GM12878 (cell line): ENCODE data around the gene PODN. TPM values are rescaled to one million over a fixed set of nuclear protein-coding genes. Genes with fewer than 3 reads are reported as not detected.

Experiments
- ATAC-seq: fragments of 200-7000 bp; cut with Tn5 transposase; 3 replicates; pipeline ENCODE4 v1.9.1; 2020; ENCODE audit warnings: mild to moderate bottlenecking, moderate library complexity
- BruUV-seq: library from RNA; stranded (reverse); fragments of 400-500 nt; replicated peaks from 2 replicates; lab custom pipeline; 2021; lab: Mats Ljungman, UMichigan
- CTCF ChIA-PET: fragments of 300-600 bp; sonication (Branson Sonifier 250); formaldehyde crosslinking; extraction: SDS; loops from one replicate; lab custom pipeline; 2021; ENCODE audit warnings: inconsistent platforms; lab: Yijun Ruan, JAX
- POLR2A ChIA-PET: fragments of 350-600 bp; formaldehyde crosslinking; extraction: SDS; loops from one replicate; lab custom pipeline; 2021; ENCODE audit warnings: inconsistent platforms; lab: Charles Lee
- RAD21 ChIA-PET: fragments of 300-600 bp; sonication (Branson Sonifier 250); formaldehyde crosslinking; loops from one replicate; lab custom pipeline; 2023; ENCODE audit warnings: antibody characterized with exemption; ENCODE audit not compliant: unreplicated experiment; lab: Charles Lee
- SMC1A ChIA-PET: fragments of 300-600 bp; sonication (Branson Sonifier 250); formaldehyde crosslinking; loops from one replicate; lab custom pipeline; 2023; ENCODE audit not compliant: unreplicated experiment, uncharacterized antibody; lab: Charles Lee
- DNase-seq: peaks from one replicate; pipeline ENCODE4 v3.0.0-alpha.2; 2011; ENCODE audit warnings: low read depth, low spot score
- FAIRE-seq: peaks from 3 replicates; lab custom pipeline; 2011; peaks lifted over from hg19 to GRCh38; lab: Jason Lieb, UNC
- H2AFZ ChIP-seq: 2 replicates; pipeline ENCODE4 v1.6.0; 2011; ENCODE audit warnings: low read depth, low read length, control low read depth; ENCODE audit not compliant: control insufficient read depth
- H3K27ac ChIP-seq: 2 replicates; pipeline ENCODE4 v1.5.1; 2011; ENCODE audit warnings: control low read depth; ENCODE audit not compliant: control insufficient read depth, insufficient read depth
- H3K27me3 ChIP-seq, 2 experiments: replicated peaks in 1 of 2; 2 replicates each; pipeline versions ENCODE4 v1.6.0 to v1.6.1; 2011; ENCODE audit warnings: low read length in 1 of 2; ENCODE audit not compliant: control insufficient read depth in 2 of 2, insufficient read depth in 2 of 2
- H3K36me3 ChIP-seq, 2 experiments: 2 replicates each; pipeline ENCODE4 v1.5.1; 2011; ENCODE audit warnings: low read length in 1 of 2; ENCODE audit not compliant: control insufficient read depth in 2 of 2, insufficient read depth in 2 of 2
- H3K4me1 ChIP-seq: 2 replicates; pipeline ENCODE4 v1.6.1; 2011; ENCODE audit warnings: mild to moderate bottlenecking, low read length, moderate library complexity, mixed read lengths; ENCODE audit not compliant: control insufficient read depth, insufficient read depth
- H3K4me2 ChIP-seq: 2 replicates; pipeline ENCODE4 v1.6.0; 2011; ENCODE audit warnings: control low read depth; ENCODE audit not compliant: control insufficient read depth, insufficient read depth
- H3K4me3 ChIP-seq: fragments of 200-600 bp; sonication (generic); 2 replicates; pipeline ENCODE4 v1.5.1; 2016
- H3K79me2 ChIP-seq: 2 replicates; pipeline ENCODE4 v1.6.0; 2011; ENCODE audit warnings: low read length; ENCODE audit not compliant: control insufficient read depth, insufficient read depth
- H3K9ac ChIP-seq: 2 replicates; pipeline ENCODE4 v1.8.0; 2011; ENCODE audit warnings: low read length, control low read depth, mixed read lengths; ENCODE audit not compliant: control insufficient read depth, insufficient read depth
- H3K9me3 ChIP-seq: replicated peaks from 3 replicates; pipeline ENCODE4 v1.5.1; 2011; ENCODE audit warnings: mild to moderate bottlenecking, low read length; ENCODE audit not compliant: control insufficient read depth, insufficient read depth
- H4K20me1 ChIP-seq: 2 replicates; pipeline ENCODE4 v1.6.0; 2011; ENCODE audit not compliant: control insufficient read depth, insufficient read depth
- EED ChIP-seq: sonication (generic); IDR thresholded peaks from 2 replicates; pipeline ENCODE4 v1.6.1; 2016; ENCODE audit warnings: antibody characterized with exemption, low read depth
- GABPA ChIP-seq: IDR thresholded peaks from 2 replicates; pipeline ENCODE4 v1.6.1; 2014; ENCODE audit warnings: antibody characterized with exemption, low read depth, mild to moderate bottlenecking, inconsistent platforms
- HDAC2 ChIP-seq: fragments of 200-600 bp; sonication (generic); IDR thresholded peaks from 2 replicates; pipeline ENCODE4 v1.6.1; 2017
- JUNB ChIP-seq: IDR thresholded peaks from 2 replicates; pipeline ENCODE4 v1.6.1; 2016; ENCODE audit warnings: antibody characterized with exemption, mild to moderate bottlenecking
- PKNOX1 ChIP-seq: fragments of 450-650 bp; IDR thresholded peaks from 2 replicates; pipeline ENCODE4 v1.6.1; 2016; ENCODE audit warnings: mild to moderate bottlenecking
- PML ChIP-seq: IDR thresholded peaks from 2 replicates; pipeline ENCODE4 v1.6.1; 2012; ENCODE audit warnings: low read length, inconsistent platforms
- POU2F2 ChIP-seq: IDR thresholded peaks from 3 replicates; pipeline ENCODE4 v1.6.1; 2011; ENCODE audit warnings: low read depth, mild to moderate bottlenecking, low read length, borderline replicate concordance
- PRDM15 ChIP-seq: fragments of 450-650 bp; formaldehyde crosslinking; IDR thresholded peaks from 2 replicates; pipeline ENCODE4 v1.4.0; 2020; ENCODE audit warnings: mild to moderate bottlenecking, moderate library complexity
- RB1 ChIP-seq: fragments of 450-650 bp; formaldehyde crosslinking; IDR thresholded peaks from 2 replicates; pipeline ENCODE4 v1.6.1; 2017; ENCODE audit warnings: mild to moderate bottlenecking, borderline replicate concordance
- SMARCA5 ChIP-seq: fragments of 450-650 bp; IDR thresholded peaks from 2 replicates; pipeline ENCODE4 v1.6.1; 2017; ENCODE audit warnings: mild to moderate bottlenecking
- TARDBP ChIP-seq: IDR thresholded peaks from 2 replicates; pipeline ENCODE4 v1.6.1; 2016; ENCODE audit warnings: borderline replicate concordance
- USF2 ChIP-seq: IDR thresholded peaks from 2 replicates; pipeline ENCODE4 v1.6.1; 2011; ENCODE audit warnings: low read depth, low read length, improper control_type of control experiment, borderline replicate concordance
- WGBS: methylation state at CpG from one replicate; pipeline ENCODE4 v1.1.6; 2016; ENCODE audit warnings: low lambda C conversion rate; ENCODE audit not compliant: insufficient replicate concordance, insufficient coverage; ENCODE audit errors: missing lambda C conversion rate; 5-methylcytosine and 5-hydroxymethylcytosine counted together
- in situ Hi-C: fragments of 300-500 bp; cut with MboI; formaldehyde crosslinking; loops from 9 replicates; pipeline ENCODE4 v1.14.3; 2018; ENCODE audit warnings: mixed read lengths
- intact Hi-C: fragments of 100-400 bp; cut with micrococcal nuclease; formaldehyde crosslinking; loops from one replicate; pipeline ENCODE4 v1.14.2; 2022; ENCODE audit not compliant: unreplicated experiment
- polyA plus RNA-seq, 11 experiments: library from polyadenylated mRNA; depleted of rRNA in 4 of 11; unstranded in 6 of 11; stranded (reverse) in 5 of 11; fragments of >200 nt; fragmentation: Nextera tagmentation in 4 of 11; fragmentation: Illumina TruSeq in 1 of 11; extraction: Ambion mirVana in 4 of 11; extraction: Trizol in 1 of 11; gene quantifications; 1 replicate in 1 of 11; 2 replicates in 10 of 11; pipeline versions ENCODE4 v1.2.1 to v1.2.3, GENCODE V29; 2011 to 2016; ENCODE audit warnings: inconsistent platforms in 2 of 11, missing spikeins in 2 of 11, low read depth in 1 of 11
- total RNA-seq, 4 experiments: library from RNA; depleted of rRNA in 3 of 4; stranded (reverse); fragments of >200 nt in 3 of 4; fragmentation: Illumina TruSeq in 1 of 4; extraction: Trizol in 1 of 4; gene quantifications; 2 replicates each; pipeline versions ENCODE4 v1.2.1 to v1.2.3, GENCODE V29; 2013 to 2021

Gene PODN
- total and polyA plus RNA-seq, 10 of the 15 experiments (the other 5 are each of a cell fraction or from before 2014, with no cell fraction given), result 0.10 TPM; not detected in 9

- RAD21 ChIA-PET, result no interaction called here
- CTCF ChIA-PET, result interaction anchor here (1.0 kb wide), 1 partner anchor 18 kb away, joined by 3 read pairs; no protein-coding TSS in a partner anchor
- no peaks in the 10 kb centered on the region for H3K4me1 ChIP-seq
- no peak overlapping the region for H3K9ac ChIP-seq
- no peaks in the 10 kb centered on the region for H3K36me3 ChIP-seq
- H3K27me3 ChIP-seq, result no peaks in the 10 kb centered on the region
- no peaks in the 10 kb centered on the region; the same call in 2 of the 3 replicates for H3K9me3 ChIP-seq
- no peak overlapping the region for H2AFZ ChIP-seq
- no peak overlapping the region for H3K4me3 ChIP-seq
- WGBS, result 38% methylated on average over 14 of the region's 14 CpGs
- no peak overlapping the region for H3K27ac ChIP-seq
- no peak for TF ChIP-seq PRDM15 (CRISPR knock-in tag)
- no peak for TF ChIP-seq JUNB
- TF ChIP-seq HDAC2, result no peak
- no peak for TF ChIP-seq PML
- TF ChIP-seq GABPA, result no peak
- TF ChIP-seq USF2, result no peak
- TF ChIP-seq RB1, result no peak
- TF ChIP-seq EED, result no peak
- TF ChIP-seq PKNOX1, result no peak
- no peak for TF ChIP-seq TARDBP
- no peak for TF ChIP-seq SMARCA5
- no peak for TF ChIP-seq POU2F2
- BruUV-seq, result no TSS peak
- no peaks in the 10 kb centered on the region for H4K20me1 ChIP-seq
- DNase-seq, result no peak
- no peak for FAIRE-seq
- in situ Hi-C loops (no loop called here), intact Hi-C loops (no loop called here)
- H3K4me2 ChIP-seq, result no peak overlapping the region
- POLR2A ChIA-PET, result no interaction called here
- ATAC-seq, result no peak
- no peaks in the 10 kb centered on the region for H3K79me2 ChIP-seq
- SMC1A ChIA-PET, result no interaction called here
Measured at GRCh38 chr1:53108646-53109580, 46.9 kb downstream of the PODN start.
